PFSK-1 (cell line): Measurements from ENCODE around the gene LITAFD.

Experiments
- FOXP2 ChIP-seq: optimal IDR thresholded peaks from 2 replicates; pipeline ENCODE3; 2011; ENCODE audit warnings: borderline replicate concordance, control low read depth, inconsistent platforms; ENCODE audit not compliant: insufficient read depth; ENCODE audit errors: extremely low read length, extremely low read depth
- POLR2AphosphoS5 ChIP-seq: IDR thresholded peaks from 2 replicates; pipeline ENCODE4 v1.6.1; 2012; ENCODE audit warnings: low read depth, mild to moderate bottlenecking, control low read depth, low read length, moderate library complexity
- SIN3A ChIP-seq: IDR thresholded peaks from 2 replicates; pipeline ENCODE4 v1.6.1; 2012; ENCODE audit warnings: mild to moderate bottlenecking, low read length, moderate library complexity, borderline replicate concordance; ENCODE audit not compliant: insufficient read depth
- TAF1 ChIP-seq: IDR thresholded peaks from 2 replicates; pipeline ENCODE4 v1.6.1; 2012; ENCODE audit warnings: low read length, control low read depth, borderline replicate concordance; ENCODE audit not compliant: insufficient read depth
- TF ChIP-seq, protein P1 (sequence below), 2 experiments: IDR thresholded peaks; 2 replicates each; pipeline versions ENCODE4 v1.6.1 to v1.8.0; 2011 to 2012; ENCODE audit warnings: low read depth in 2 of 2, low read length in 2 of 2, control low read depth in 1 of 2, inconsistent platforms in 1 of 2, mild to moderate bottlenecking in 1 of 2, moderate library complexity in 1 of 2; ENCODE audit not compliant: insufficient read depth in 1 of 2

Gene LITAFD

DNA sequence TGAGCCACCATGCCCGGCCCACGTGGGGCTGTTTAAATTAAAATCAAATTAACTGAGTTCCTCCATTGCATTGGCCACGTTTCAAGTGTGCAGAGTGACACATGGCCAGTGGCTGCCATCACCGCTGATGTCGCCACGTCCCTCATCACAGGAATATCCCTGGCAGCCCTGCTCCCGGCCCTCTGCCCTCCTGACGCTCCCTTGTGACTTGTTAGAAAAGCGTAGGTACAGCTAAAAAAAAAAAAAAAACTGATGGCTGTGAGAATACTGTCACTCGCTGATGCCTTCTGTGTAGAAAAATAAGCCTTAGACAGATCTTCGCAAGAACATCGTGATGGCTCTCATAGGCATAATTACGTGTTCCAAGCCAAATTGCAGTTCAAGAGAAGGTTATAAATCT is 35.0 kb upstream of the LITAFD start:
- TF ChIP-seq, protein P1, sequence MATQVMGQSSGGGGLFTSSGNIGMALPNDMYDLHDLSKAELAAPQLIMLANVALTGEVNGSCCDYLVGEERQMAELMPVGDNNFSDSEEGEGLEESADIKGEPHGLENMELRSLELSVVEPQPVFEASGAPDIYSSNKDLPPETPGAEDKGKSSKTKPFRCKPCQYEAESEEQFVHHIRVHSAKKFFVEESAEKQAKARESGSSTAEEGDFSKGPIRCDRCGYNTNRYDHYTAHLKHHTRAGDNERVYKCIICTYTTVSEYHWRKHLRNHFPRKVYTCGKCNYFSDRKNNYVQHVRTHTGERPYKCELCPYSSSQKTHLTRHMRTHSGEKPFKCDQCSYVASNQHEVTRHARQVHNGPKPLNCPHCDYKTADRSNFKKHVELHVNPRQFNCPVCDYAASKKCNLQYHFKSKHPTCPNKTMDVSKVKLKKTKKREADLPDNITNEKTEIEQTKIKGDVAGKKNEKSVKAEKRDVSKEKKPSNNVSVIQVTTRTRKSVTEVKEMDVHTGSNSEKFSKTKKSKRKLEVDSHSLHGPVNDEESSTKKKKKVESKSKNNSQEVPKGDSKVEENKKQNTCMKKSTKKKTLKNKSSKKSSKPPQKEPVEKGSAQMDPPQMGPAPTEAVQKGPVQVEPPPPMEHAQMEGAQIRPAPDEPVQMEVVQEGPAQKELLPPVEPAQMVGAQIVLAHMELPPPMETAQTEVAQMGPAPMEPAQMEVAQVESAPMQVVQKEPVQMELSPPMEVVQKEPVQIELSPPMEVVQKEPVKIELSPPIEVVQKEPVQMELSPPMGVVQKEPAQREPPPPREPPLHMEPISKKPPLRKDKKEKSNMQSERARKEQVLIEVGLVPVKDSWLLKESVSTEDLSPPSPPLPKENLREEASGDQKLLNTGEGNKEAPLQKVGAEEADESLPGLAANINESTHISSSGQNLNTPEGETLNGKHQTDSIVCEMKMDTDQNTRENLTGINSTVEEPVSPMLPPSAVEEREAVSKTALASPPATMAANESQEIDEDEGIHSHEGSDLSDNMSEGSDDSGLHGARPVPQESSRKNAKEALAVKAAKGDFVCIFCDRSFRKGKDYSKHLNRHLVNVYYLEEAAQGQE (IDR thresholded peaks at IDR 0.05; ENCODE audit: insufficient read depth in 1 of 2, low read depth in 2 of 2, low read length in 2 of 2), result no peak

DNA sequence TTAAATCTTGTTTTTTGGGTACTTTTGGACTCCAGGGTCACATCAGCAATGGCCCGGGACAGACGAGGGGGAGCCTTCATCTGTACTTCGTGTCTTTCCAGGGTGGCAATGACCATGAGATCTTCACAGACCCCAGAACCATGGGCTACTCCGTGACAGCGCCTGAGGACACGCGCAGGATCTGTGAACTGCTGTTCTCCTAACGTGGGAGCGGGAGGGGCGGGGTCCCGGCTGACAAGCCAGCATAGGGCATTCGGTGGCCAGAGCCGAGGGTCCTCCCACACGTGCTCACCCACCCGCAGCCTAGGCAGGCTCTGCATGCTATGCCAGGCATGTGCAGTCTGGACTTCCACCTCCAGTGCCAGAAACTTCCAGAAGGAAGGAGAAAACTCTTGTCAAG is 34.5 kb upstream of the LITAFD start:
- no peak for TF ChIP-seq TAF1
- TF ChIP-seq FOXP2, result no peak
- TF ChIP-seq POLR2AphosphoS5, result no peak
- no peak for TF ChIP-seq SIN3A
- TF ChIP-seq, protein P1 (IDR thresholded peaks at IDR 0.05; ENCODE audit: insufficient read depth in 1 of 2, low read depth in 2 of 2, low read length in 2 of 2), result no peak

DNA sequence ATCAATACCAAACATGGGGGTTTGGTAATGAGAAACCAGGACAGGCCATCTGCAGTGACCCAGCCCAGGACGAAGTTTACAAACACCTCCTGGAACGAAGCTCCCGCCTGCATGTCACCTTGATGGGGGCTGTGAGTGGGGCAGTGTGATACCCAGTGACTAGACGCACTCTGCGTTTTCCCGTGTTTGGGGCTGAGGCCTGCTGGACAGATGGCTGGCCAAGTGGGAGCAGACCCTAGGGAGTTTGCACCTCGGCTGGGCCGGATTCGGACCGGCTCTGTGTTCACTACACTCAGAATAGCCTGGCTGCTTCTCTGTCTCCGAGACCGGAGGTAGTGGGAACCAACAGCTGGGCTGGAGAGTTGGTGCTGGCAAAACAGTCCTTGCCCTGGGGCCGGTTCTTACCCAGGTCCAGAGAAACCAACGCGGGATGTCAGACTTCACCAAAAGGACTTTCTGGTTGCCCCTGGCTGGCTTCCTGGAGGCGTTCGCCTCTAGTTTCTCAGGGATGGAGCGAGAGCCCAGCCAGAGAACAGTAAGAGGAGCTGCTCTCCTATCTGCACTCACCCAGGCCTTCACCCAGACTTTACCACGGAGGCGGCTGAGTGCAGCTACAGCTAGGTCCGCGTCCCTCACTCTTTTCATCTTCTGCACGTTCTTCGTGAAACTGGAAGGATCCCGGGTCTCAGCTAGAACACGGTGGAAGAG is 33.8 kb upstream of the LITAFD start:
- no peak for TF ChIP-seq FOXP2
- no peak for TF ChIP-seq SIN3A
- TF ChIP-seq, protein P1 (IDR thresholded peaks at IDR 0.05; ENCODE audit: insufficient read depth in 1 of 2, low read depth in 2 of 2, low read length in 2 of 2), result no peak

DNA sequence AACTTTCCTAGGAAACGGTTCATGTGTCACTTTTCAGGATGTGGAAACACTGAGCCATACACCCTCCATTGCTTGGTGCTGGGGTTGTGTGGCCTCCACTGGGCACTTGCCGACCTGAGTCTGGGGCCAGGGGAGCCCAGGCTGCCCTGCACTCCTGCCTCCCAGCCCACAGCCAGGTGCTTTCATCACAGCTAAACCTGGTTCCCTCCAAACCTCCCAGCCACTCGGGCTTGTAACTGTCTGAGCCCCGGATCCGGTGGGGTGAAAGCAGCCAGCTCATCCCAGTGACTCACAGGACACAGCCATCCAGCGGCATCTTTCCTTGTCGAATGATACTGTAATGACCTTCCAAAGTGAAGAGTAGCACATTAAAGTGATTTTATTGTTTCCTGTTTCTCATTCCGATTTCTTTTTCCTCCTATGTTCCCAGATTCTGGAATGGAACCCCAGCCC is 33.2 kb upstream of the LITAFD start:
- TF ChIP-seq TAF1 (no peak), FOXP2 (no peak), POLR2AphosphoS5 (no peak), SIN3A (no peak)
- TF ChIP-seq, protein P1 (IDR thresholded peaks at IDR 0.05; ENCODE audit: insufficient read depth in 1 of 2, low read depth in 2 of 2, low read length in 2 of 2), result no peak

DNA sequence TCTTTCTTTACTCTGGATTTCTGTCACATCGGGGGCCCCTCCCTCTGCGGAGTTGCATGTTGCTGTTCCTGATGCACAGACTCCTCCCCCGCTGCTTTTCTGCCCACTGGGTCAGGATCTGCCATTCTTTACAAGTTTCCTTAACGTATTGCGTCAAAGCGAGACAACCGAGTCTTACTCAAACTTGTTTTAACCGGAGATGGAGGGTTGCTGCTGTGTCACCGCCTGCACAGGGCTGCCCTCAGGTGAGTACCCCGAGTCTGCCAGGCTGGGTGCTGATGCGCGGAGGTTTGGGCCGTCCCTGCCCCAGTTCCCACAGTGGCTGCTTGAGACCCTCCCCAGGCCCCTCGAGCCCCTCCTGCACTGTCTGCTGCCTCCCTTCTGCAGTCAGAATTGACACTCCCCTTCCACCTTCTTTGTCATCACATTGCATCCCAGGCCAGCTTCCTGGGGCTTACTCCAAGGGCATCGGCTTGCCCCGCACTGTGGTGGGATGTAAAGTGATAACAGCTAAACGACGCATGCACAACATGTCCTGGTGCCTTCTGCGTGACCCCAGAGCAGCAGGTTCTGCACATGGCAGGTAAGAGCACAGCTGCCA is 32.6 kb upstream of the LITAFD start:
- TF ChIP-seq FOXP2 (no peak), SIN3A (no peak), POLR2AphosphoS5 (no peak), TAF1 (no peak)
- TF ChIP-seq, protein P1 (IDR thresholded peaks at IDR 0.05; ENCODE audit: insufficient read depth in 1 of 2, low read depth in 2 of 2, low read length in 2 of 2), result no peak
